GM19452 (cell line): ENCODE results near the gene DNASE2B.

ENCODE experiments used
- ATAC-seq: cut with Tn5 transposase; IDR thresholded peaks from one replicate; pipeline ENCODE4 v1.9.1; 2021; ENCODE audit not compliant: unreplicated experiment

DNASE2B gene

DNA sequence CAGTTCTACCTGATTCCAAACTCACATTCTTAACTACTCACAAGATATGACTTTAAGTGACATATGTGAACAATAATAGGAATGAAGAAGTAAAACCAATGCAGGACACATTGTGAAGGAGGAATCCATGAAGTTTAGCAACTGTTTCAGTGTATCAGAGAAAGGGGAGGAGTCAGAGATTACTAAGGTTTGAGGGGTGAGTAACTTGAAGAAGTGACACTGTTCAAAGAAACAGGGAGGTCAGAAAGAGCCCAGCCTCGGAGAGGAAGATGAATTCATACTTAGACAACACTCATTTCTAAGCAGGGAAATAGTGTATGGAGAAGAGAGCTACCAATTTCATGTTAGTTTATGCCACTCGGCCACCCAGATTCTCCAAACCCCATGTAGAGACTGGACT, 52.6 kb downstream of the DNASE2B start:
- ATAC-seq, result no peak

DNA sequence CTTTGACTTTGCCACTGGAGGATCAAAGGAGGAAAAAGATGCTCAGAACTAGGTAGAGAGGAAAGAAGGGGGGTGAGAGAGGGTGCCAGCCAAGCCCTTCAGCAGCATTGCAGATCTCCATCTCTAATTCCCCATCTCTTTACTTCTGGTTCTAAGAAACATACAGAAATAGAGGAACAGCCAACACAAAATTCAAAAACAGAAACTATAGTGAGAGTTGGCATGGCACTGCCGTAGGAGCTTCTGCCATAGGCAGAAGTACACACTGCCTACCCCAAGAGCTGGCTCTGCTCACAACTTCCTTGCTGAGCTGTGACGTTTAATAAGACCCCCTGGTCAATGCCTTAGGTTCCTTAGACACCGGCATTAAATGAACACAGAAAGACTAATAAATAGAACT, 54.2 kb downstream of the DNASE2B start:
- ATAC-seq, result no peak

DNA sequence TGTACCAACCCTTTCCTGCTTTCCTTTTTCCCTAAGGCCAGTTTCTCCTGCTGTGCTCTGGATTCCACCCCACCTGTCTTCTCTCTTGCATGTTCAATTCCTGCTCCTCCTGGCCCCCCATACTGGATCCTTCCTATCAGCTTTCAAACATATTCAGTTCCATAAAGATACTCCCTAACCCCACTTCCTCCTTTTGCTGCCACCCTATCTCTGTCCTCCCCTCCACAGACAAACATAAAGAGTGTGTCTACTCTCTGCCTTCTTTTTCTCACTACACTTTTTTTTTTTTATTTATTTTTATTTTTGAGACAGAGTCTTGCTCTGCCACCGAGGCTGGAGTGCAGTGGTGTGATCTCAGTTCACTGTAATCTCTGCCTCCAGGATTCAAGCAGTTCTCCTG, 63.8 kb downstream of the DNASE2B start:
- ATAC-seq, result no peak
